IPS DF 4.7 (cell line): ENCODE data around the gene PHF10.
"Not testable (repeated sequence)": the region's sequence is repeated elsewhere in the genome, so short reads cannot be mapped to it uniquely, and the experiment has no call there.

Source experiments
- DNase-seq: peaks from one replicate; pipeline ENCODE4 v3.0.0-alpha.2; 2013; ENCODE audit warnings: low spot score; ENCODE audit errors: extremely low read depth

Gene PHF10

DNA sequence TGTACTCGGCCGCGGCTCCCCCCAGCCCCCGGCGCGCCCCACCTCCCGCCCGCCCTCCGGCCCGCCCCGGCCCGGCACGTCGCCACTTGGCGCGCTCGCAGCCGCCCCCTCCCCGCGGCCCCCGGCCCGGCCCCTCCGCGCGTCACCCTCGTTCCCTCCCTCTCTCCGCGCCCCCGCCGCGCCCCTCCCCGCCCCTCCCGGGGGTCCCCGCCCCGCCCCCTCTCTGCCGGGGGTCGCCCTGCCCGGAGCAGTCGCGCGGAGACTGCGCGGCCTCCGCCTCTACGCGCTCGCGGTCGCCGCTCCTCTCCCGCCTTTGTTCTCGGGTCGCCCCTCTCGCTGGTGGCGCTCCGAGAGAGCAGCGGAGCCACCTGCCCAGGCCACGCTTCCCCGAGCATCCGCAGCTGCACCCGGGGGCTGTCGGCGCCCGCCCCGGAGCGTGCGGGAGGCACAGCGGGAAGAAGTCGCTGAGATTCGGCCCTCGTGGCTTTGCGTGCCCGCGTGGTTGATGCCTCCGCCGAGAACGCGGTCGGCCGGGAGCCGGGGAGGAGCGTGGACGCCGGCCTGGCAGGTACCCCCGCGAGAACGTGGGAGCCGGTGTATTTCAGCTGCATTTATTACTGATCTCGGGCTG, at the start of gene PHF10:
Gene PHF10 (minus strand): TSS at position 7 of the 631 bp plus-strand sequence. CDS start 569 bp downstream, outside the sequence.
- no peak for DNase-seq

GRCh38 chr6:169766921-169767736, 42.8 kb upstream of the PHF10 start:
- DNase-seq: no peak

DNA sequence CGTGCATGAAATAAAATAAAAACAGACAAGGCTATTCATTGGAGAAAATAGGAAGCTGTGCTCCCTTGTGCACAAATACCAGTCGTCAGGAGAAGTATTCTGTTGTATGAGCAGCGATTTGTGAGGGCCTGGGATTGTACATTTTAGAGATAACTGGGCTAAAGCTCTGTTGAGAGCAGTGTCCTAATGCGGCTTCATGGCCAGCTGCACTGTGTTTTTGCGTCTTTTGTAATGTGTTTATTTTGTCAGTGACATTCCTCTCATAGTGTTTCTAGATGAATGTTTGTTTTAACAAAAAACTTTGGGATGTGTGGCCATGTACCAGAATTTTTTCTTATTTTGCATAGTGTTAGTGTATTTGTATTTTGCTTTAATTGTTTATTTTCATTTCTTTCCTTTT, 41.9 kb upstream of the PHF10 start:
- DNase-seq: no peak

DNA sequence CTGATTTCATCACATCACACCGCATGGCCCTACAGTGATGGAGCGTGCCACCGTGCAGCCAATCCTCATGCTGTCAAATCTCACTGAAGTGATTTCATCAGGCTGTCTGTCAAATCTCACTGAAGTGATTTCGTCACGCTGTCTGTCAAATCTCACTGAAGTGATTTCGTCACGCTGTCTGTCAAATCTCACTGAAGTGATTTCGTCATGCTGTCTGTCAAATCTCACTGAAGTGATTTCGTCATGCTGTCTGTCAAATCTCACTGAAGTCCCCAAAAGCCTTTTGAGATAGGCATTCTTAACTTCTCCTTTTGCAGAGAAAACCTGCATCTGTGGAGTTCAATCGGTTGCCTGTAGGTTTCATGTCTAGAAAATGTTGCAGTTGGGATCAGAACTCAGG, 41.5 kb upstream of the PHF10 start:
- DNase-seq: not testable (repeated sequence)

DNA sequence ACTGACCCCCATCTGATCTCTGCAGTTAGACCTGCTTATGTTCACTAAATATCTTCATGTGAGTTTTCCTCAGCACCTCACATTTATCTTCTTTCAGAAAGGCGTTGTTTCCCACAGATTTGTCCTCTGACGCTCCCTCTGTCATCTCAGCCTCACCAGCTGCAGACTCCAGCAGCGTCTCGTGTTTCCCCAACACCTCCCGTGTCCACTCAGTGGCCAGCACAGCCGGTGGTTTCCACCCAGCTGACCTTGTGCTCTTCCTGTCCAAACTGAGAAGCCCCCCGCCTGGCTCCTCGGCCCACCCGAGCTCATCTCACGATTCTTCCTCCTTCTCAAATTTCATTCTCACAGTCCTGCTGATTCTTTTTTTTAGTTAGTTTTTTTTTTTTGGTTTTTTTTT, 39.6 kb upstream of the PHF10 start:
- DNase-seq: no peak

- no peak for DNase-seq
Measured at GRCh38 chr6:169763308-169763707, 39.0 kb upstream of the PHF10 start.

- no peak for DNase-seq
Measured at GRCh38 chr6:169755162-169755561, 30.9 kb upstream of the PHF10 start.

DNA sequence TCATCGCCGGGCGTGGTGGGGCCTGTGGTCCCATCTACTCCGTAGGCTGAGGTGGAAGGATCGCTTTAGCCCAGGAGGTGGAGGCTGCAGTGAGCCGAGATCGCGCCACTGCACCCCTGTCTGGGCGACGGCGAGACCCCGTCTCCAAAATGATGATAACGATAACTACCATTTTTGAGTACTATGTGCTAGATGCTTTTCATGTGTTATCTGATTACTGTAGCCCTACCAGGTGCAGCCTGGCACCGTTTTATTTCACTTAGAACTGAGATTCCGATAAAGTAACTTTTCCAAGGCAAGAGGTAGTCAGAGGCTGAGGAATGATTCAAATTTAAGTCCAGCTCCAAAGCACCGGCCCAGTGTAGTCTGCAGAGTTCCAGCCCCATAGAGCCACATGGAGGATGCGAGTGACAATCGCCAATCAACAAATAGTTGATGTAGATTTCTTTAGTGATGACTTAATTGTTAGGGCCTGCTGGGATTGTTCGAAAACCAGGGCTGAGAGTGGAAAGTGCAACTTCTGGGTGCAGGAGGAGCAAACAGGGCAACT, 27.8 kb upstream of the PHF10 start:
- DNase-seq: no peak

GRCh38 chr6:169751242-169752073, 27.2 kb upstream of the PHF10 start, which contains the start of the genes DYNLT2 and ERMARD:
Gene DYNLT2, minus strand, starts transcription at chr6:169751572. Its CDS starts 114 bp downstream, at chr6:169751458.
Gene ERMARD, plus strand, starts transcription at chr6:169751622. Its CDS starts 36 bp downstream, at chr6:169751658.
- DNase-seq: peak; percentile 82

- no peak for DNase-seq
Measured at GRCh38 chr6:169746556-169746955, 22.3 kb upstream of the PHF10 start.

DNA sequence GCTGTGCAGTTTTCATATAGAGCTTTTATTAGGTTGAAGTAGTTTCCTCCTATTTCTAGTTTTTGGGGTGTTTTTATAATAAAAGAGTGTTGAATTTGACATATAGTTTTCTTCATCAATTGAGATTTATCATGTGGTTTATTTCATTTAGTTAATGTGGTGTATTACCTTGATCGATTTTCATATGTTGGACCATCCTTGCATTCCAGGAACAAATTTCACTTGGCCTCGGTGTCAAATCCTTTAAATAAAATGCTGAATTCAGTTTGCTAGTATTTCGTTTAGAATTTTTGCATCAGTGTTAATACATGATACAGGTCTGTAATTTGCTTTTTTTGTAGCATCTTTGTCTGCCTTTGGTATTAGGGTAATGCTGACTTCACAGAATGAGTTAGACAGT, 21.1 kb upstream of the PHF10 start:
- DNase-seq: no peak

DNA sequence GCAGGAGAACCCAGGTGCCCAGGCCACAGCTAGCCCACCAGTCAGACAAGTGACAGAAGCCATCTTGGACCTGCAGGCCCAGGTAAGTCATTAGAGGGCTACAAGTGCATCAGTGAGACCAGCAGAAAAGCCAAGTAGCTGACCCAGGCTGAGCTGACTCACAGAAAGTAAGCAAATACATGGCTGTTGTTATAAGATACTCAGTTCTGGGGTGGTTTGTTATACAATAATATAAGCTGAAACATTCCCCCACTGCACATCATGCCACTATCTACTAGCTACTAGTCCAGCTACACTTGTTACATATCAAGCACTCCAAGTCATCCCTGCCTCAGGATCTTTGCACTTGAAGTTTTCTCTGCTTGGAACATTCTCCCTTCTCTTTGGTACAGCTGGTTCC, 17.0 kb upstream of the PHF10 start:
- DNase-seq: no peak

DNA sequence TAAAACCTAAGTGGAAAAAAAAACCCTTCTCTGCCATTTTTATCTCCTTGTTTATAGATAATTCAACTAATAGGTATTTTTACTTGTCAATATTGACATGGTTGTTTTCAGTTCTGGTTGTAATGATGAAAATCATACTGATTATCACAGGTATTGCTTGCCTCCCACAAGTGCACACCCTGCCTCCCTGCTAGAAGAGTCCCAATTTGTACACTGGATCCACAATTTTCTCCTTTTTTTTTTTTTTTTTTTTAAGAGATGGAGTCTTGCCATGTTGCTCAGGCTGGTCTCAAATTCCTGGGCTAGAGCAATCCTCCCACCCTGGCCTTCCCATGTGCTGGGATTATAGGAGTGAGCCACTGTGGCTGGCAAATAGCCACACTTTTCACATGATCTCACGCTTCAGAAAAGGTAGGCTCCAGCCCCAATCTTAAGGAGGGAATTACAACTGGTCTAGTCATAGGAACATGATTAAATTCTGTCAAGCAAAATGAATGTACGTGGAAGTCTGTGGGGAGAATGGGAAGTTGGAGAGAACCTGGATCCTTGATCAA, 14.8 kb upstream of the PHF10 start:
- no peak for DNase-seq

GRCh38 chr6:169738204-169738975, 14.1 kb upstream of the PHF10 start:
- no peak for DNase-seq

- DNase-seq: no peak
Measured at GRCh38 chr6:169729961-169730360, 5.7 kb upstream of the PHF10 start.

GRCh38 chr6:169726963-169727362, 2.7 kb upstream of the PHF10 start:
- DNase-seq: no peak

DNA sequence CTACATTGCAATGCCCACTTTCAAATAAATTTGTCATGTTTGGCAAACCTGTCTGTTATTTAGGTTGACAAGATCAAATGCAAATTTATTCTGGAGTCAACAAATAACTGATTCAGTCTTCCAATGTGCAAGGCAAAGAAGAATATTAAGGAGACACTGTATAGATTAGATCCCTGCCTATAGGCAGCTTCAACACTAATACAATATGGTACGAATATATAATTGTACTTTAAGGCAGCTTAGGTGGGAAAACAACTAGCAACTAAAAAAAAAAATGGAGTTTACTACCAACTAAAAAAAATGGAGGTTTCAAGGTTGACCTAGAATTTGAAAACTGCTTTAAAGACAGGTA, 1.7 kb upstream of the PHF10 start:
- no peak for DNase-seq

GRCh38 chr6:169725125-169726048, 1.1 kb upstream of the PHF10 start:
- DNase-seq: no peak

DNA sequence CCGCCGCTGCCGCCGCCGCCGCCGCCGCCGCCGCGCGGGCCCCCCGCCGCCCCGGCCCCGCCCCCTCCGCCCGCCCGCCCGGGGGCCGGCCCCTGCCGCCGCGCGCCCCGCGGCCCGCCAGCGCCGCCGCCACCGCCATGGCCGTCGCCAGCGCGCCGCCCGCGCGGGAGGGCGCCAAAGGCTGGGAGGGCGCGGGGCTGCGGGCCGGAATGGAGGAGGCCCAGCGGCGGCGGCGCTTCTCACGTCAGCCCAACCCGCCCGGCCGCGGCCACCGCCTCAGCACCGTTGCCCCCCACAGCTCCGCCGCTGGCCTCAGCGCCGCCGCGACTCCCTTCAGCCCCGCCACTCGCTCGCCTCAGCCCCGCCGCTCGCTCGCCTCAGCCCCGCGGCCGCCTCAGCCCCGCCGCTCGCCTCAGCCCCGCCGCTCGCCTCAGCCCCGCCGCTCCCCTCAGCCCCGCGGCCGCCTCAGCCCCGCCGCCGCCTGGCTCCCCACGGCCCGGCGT, 258 bp downstream of the PHF10 start:
- DNase-seq: no peak
